Psoas muscle (tissue), 8 donors: ENCODE results near the gene TMEM106B. TPM values are rescaled to one million over a fixed set of nuclear protein-coding genes. Genes with fewer than 3 reads are reported as not detected.

Experiments
- ATAC-seq, 4 donors: fragments of 200-7000 bp; cut with Tn5 transposase; one replicate each; pipeline ENCODE4 v1.9.1; 2020; ENCODE audit warnings: moderate library complexity in 3 of 4, mild to moderate bottlenecking in 2 of 4
- DNase-seq, 2 donors: peaks; one replicate each; pipeline ENCODE4 v3.0.0-alpha.2; 2020
- H3K27ac ChIP-seq: fragments of 200-600 bp; one replicate; pipeline ENCODE4 v1.8.0; 2022
- H3K27me3 ChIP-seq, 3 donors: fragments of 200-600 bp in 1 of 3; one replicate each; pipeline versions ENCODE4 v1.6.1 to v1.8.0; 2013 to 2022; ENCODE audit warnings: low read length in 2 of 3, mild to moderate bottlenecking in 2 of 3, moderate library complexity in 1 of 3; ENCODE audit not compliant: insufficient read depth in 3 of 3
- H3K36me3 ChIP-seq, 2 donors: fragments of 200-600 bp in 1 of 2; one replicate each; pipeline versions ENCODE4 v1.6.1 to v1.8.0; 2013 to 2022; ENCODE audit warnings: low read depth in 1 of 2, mild to moderate bottlenecking in 1 of 2, moderate library complexity in 1 of 2; ENCODE audit not compliant: insufficient read depth in 1 of 2
- H3K4me1 ChIP-seq: fragments of 200-600 bp; one replicate; pipeline ENCODE4 v1.8.0; 2022
- H3K4me3 ChIP-seq: fragments of 200-600 bp; one replicate; pipeline ENCODE4 v1.8.0; 2022; ENCODE audit warnings: mild to moderate bottlenecking
- H3K9me3 ChIP-seq: fragments of 200-600 bp; one replicate; pipeline ENCODE4 v1.8.0; 2022
- CTCF ChIP-seq: fragments of 200-600 bp; IDR thresholded peaks from one replicate; pipeline ENCODE4 v1.8.0; 2022; ENCODE audit warnings: antibody characterized with exemption
- whole genome bisulfite sequencing, 3 donors: extraction: QIAGEN DNeasy Blood & Tissue Kit; methylation state at CpG; one replicate each; pipeline versions ENCODE4 v1.1.6 to v1.1.7; 2013; 5-methylcytosine and 5-hydroxymethylcytosine counted together
- intact Hi-C, 2 donors: fragments of 100-400 bp; cut with DNase I; formaldehyde crosslinking; loops; one replicate each; pipeline versions ENCODE4 v1.11.0 to v1.14.2; 2022
- polyA plus RNA-seq, 3 donors: library from polyadenylated mRNA; stranded (reverse); fragments of 200-250 nt; gene quantifications; one replicate each; pipeline ENCODE4 v1.2.3, GENCODE V29; 2013
- total RNA-seq, 4 donors: library from RNA; stranded (reverse); fragmentation: NEBNext Ultra II Directional in 2 of 4; extraction: Animal tissue kit (Norgen Biotek cat#: 25700) in 2 of 4; gene quantifications; one replicate each; pipeline versions ENCODE4 v1.2.1 to v1.2.4, GENCODE V29; 2021 to 2023
- donor health status: healthy with polysubstance abuse.
- donor health status: DM: no; HTN: no; CAD: no; lungs with moderate emphysema.
- donor health status: Bipolar disorder and iron deficiency.
- donor health status: healthy.
- donor health status: DM: yes; HTN: yes; CAD: no.
- donor health status: DM: no; HTN: no; CAD: no.
- donor health status: DM: no; HTN: no; CAD: no.
- donor health status: DM: yes; HTN: yes; CAD: no.

Gene TMEM106B
- total and polyA plus RNA-seq, 7 donors, result 12.5 to 47.1 (median 31.7) TPM

GRCh38 chr7:12289996-12290395, 78.9 kb downstream of the TMEM106B start:
- no peaks in the 10 kb centered on the region for H3K27me3 ChIP-seq
- H3K27ac ChIP-seq, result no peak overlapping the region
- ATAC-seq (no peak), DNase-seq (no peak)
- H3K9me3 ChIP-seq, result no peaks in the 10 kb centered on the region
- no peak for TF ChIP-seq CTCF
- 71 to 81% (median 73%) methylated on average over 6 of the region's 6 CpGs for WGBS, 3 donors
- H3K36me3 ChIP-seq, result no peaks in the 10 kb centered on the region
- intact Hi-C loops, result no loop called here
- no peaks in the 10 kb centered on the region for H3K4me1 ChIP-seq
- no peak overlapping the region for H3K4me3 ChIP-seq

GRCh38 chr7:12290761-12291160, 79.7 kb downstream of the TMEM106B start:
- intact Hi-C loops, result no loop called here
- ATAC-seq (no peak), DNase-seq (no peak)
- no peaks in the 10 kb centered on the region for H3K36me3 ChIP-seq
- TF ChIP-seq CTCF, result no peak
- no peaks in the 10 kb centered on the region for H3K4me1 ChIP-seq
- H3K27ac ChIP-seq, result no peak overlapping the region
- H3K27me3 ChIP-seq, result no peaks in the 10 kb centered on the region
- WGBS, 3 donors, result 88 to 96% (median 93%) methylated on average over 1 of the region's 1 CpG
- H3K9me3 ChIP-seq, result no peaks in the 10 kb centered on the region
- H3K4me3 ChIP-seq, result no peak overlapping the region

GRCh38 chr7:12291870-12292269, 80.8 kb downstream of the TMEM106B start:
- intact Hi-C loops, result no loop called here
- Histone ChIP-seq H3K27me3 (peaks cover 0 to 1% (median 0%) of the 10 kb centered on the region in 3 donors), H3K9me3 (no peaks in the 10 kb centered on the region), H3K27ac (no peak overlapping the region), H3K4me3 (no peak overlapping the region), H3K36me3 (no peaks in the 10 kb centered on the region), H3K4me1 (no peaks in the 10 kb centered on the region)
- WGBS, 3 donors, result 79 to 88% (median 81%) methylated on average over 1 of the region's 1 CpG
- DNase-seq, result no peak
- TF ChIP-seq CTCF, result no peak
- ATAC-seq, result no peak

Other genes with a start within 250 kb of the TMEM106B start
- gene VWDE, start 192.6 kb downstream of the TMEM106B start, total RNA-seq, result under 1 TPM in 1 of 4 donors, not detected in 3; 0.05 TPM
- gene VWDE, start 192.6 kb downstream of the TMEM106B start, polyA plus RNA-seq, result not detected